GM21447 (cell line): ENCODE data around the gene RASD1.

ENCODE experiments used
- ATAC-seq: cut with Tn5 transposase; IDR thresholded peaks from one replicate; pipeline ENCODE4 v1.9.1; 2021; ENCODE audit not compliant: unreplicated experiment

RASD1 gene

GRCh38 chr17:17527534-17527933, 31.3 kb upstream of the RASD1 start:
- ATAC-seq: no peak

DNA sequence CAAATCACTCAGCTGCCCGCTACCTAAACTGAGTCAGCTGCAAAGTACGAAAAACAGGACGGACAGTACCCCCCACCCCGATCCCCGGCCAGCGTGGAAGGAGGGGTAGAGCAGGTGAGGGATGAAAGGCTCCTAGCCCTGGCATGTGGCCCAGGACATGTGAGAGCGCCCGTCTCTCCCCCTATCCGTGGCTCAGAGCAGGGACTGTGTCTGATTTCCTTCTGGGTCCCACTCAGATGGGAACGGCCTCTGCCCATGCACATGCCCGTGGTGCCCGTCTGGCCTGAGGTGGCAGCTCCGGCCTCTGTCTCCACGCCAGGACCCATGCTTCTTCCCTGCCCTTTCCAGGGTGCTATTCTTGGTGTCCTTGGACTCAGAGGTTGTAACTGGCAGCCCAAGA, 30.2 kb upstream of the RASD1 start:
- no peak for ATAC-seq

DNA sequence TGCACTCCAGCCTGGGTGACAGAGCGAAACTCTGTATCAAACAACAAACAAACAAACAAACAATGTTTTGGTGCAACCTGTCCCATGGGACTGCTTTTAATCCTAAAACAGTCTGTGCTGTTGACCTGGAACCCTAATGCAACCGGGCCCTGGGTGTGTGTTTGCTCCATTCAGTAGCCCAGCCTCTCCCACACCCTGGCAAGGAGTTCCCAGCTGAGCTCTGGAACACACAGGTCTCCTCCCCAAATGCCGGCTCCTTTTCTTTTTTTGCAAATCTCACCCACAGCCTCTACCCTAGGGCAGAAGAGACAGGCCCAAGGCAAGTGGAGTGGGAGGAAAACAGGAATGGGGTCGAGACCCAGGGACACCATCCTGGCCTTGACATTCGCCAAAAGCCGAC, 29.8 kb upstream of the RASD1 start:
- ATAC-seq: no peak

DNA sequence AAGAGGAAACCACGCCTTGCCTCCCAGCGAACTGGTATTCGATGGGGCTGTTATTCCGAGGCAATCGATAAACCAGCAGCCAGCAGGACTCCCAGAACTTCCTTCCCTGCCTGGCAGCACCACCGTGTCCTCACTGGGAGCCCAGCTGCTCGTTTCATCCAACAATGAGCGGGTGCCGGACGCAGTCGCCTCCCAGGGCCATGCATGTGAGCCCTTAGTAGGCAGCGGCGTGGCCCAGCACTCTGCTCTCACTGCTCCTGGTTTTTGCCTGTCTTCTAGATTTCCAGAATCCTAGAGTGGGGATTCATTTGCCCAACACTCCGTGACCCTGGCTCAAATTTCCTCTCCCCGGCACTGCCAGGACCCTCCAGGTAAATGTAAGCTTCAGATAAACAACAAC, 29.1 kb upstream of the RASD1 start:
- ATAC-seq: no peak

- ATAC-seq: no peak
These were observed 27.7 kb upstream of the RASD1 start for GRCh38 chr17:17523731-17524490.

GRCh38 chr17:17523001-17523730, 27.0 kb upstream of the RASD1 start:
- no peak for ATAC-seq

DNA sequence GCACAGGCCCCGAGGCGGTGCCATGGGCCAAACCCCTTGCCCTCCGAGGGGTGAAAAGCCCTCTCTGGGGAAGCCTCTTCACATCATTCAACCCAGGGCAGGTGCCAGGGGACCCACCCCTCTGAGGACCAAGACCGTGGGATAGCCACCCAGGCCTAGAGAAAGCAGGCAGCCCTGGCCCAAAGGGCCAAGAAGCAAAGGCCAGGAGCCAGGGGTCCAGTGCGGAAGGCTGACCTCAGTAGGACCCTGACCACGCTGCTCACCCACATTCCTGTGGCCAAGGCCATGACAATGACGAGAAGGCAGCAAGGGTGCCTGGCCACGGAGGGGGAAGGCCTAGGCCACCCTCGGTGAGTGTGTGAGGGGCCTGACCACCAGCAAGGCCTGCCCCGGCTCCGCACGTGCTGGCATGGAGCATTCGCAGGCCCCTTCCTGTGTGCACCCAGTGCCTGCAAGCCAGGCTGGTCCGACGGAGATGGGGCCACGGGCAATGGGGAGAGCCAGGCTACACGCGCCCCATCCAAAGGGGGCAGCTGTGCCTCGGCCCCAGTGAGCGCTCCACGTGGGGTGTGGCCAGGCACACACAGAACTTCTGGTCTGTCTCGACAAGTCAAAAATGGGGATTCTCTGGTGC, 24.5 kb upstream of the RASD1 start:
- ATAC-seq: no peak

DNA sequence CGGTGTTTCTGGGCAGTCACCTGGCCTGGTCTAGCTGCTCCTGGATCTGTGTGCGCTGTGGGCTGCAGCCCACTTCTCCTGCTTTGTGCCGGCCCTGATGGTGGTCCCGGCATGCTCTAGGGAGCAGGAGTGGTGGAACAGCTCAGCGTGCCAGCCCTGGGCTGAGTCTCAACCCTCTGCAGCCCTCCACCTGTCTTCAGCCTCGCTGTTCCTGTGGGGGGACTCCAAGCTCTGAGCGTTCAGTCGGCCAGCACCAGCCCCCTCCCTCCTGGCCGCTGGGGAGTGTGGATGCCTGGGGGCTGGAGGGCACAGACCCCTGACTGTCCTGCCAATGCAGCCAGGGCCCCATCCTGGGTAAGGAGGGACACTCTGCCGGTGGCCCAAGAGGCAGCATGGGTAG, 23.7 kb upstream of the RASD1 start:
- no peak for ATAC-seq

DNA sequence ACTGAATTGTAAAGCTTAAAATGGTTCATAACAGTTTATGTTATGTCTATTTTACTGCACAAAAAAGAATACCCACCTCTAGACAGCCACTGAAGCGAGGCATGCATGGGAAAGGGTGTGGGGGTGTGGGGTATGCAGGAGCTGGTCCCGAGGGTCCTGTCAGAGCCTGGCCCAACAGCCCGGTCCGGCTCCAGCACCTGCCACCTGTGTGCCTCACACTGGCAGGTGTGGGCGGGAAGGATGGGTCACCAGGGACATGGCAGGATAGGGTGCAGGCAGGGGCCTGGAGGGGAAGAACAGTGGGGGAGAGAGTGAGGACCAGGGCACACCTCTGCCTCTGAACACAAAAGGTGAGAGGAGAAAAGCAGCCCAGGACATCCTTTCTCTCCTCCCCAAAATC, 22.8 kb upstream of the RASD1 start:
- no peak for ATAC-seq

GRCh38 chr17:17518014-17518413, 21.8 kb upstream of the RASD1 start:
- ATAC-seq: no peak

- no peak for ATAC-seq
These were observed 20.9 kb upstream of the RASD1 start for GRCh38 chr17:17516941-17517720.

- ATAC-seq: no peak
These were observed 20.0 kb upstream of the RASD1 start for GRCh38 chr17:17515934-17516930.

DNA sequence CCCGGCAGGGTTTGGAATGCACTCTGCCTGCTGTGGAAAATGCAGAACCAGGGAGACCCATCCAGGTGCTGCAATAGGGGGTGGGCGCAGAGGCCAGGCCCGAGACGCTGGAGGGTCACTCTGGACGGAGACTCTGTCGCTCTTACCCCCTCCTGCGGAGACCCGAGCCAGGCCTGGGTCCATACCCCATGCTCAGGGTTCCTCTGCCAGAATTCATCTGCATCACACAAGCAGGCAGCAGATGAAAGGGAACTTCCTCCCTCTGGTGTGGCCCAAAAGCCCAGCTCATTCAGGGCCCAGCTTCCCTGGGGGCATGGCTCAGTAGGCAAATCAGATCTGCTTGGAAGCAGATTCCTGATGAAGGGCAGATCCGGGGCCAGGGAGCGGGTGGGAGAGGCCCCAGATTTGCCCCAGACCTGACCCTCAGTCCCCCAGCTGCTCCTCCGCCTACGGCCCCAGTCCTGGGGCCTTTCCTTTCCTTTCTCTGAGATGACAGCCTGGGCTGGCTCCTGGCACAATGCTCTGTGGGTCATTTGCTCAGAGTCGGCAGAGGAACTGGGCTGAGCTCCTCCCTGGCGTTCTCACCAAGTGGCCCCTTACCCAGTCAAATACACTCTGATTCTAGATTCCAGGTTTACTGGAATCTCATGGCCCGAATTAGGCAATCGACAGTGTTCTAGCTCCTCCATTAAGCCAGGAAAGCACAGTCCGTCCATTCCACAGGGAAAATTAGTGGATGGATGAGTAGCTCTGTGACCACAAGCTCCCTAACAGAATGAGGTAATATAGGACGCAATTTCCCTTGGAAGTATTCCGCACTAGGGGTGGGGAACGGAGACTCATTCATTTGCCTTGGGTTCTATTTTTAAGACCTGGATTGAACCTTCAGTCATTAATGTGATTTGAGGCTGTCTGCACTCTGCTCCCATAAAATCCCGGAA, 19.1 kb upstream of the RASD1 start:
- no peak for ATAC-seq

DNA sequence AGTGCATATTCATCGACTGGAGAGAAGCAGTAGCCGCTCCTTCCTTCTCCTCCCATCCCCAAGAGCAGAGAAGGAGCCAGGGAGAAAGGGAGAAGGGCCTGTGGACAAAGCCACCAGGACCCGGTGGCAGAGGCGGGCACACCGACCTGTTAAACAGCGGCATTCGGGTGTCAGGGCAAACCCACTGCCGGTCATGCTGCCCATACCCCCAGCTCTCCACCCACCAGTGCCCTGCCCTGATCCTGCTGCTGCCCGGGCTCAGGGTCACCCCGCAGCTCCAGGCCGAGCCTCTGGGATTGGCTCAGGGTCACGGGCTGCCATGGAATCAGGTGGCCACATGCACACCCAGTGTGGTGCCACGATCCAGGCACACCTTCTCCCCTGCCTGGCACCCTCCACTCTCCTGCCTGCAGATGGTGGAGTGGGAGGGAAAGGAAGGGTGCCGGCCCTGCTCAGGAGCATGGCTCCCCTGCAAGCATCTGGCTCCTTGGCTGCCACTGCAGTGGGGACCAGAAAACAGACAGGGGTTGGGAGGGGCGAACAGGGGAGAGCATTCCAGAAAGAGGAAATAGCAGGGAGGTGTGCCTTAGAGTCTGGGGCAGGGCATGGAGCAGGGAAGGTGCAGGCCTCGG, 18.3 kb upstream of the RASD1 start:
- ATAC-seq: no peak

DNA sequence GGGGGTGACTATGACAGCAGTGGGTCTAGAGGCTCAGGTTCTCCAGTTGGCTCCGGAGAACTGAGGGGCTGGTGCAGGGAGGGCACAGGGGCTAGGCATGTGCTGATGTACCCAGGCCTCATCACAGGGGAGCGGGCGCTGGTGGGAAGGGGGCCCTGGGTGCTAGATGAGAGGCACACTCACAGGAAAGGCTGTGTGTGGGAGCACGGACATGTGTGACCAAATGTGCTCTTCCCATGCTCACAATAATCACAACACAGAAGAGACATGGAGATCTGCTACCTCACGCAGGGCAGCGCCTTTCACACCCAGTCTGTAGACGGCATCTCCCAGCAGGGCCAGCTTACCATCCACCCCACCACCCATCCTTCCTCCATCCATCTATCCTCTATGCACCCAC, 17.4 kb upstream of the RASD1 start:
- no peak for ATAC-seq

DNA sequence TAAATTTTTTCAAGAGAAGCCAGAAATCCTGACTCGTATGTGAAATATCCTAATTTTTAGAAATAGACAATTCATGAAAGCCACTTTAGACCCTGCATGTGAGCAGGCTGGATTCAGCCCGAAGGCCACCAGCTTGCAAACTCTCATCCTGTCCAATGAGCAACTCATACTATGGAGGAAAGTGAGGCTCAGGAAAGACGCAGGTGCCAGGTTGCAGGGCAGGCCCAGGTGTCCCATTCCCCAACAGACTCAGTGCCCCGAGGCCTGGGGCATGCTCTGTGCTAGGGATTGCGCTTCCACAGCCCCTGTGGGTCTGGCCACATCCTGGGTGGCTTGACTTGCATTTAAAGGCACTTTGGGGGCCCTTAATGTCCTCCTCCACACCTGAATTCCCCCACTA, 16.7 kb upstream of the RASD1 start:
- ATAC-seq: no peak

GRCh38 chr17:17511881-17512858, 16.0 kb upstream of the RASD1 start:
- no peak for ATAC-seq
